C4-2B (cell line): ENCODE results near the gene SRPK1.

Experiments used
- H3K27ac ChIP-seq: fragments of 450-650 bp; 2 replicates; pipeline ENCODE4 v1.5.1; 2017
- ZFX ChIP-seq: fragments of 450-650 bp; IDR thresholded peaks from 2 replicates; pipeline ENCODE4 v1.6.1; 2017
- TF ChIP-seq, protein P1 (sequence below): fragments of 450-650 bp; conservative IDR thresholded peaks from 2 replicates; pipeline ENCODE4 v1.5.1; 2017; ENCODE audit warnings: mild to moderate bottlenecking

SRPK1 gene

DNA sequence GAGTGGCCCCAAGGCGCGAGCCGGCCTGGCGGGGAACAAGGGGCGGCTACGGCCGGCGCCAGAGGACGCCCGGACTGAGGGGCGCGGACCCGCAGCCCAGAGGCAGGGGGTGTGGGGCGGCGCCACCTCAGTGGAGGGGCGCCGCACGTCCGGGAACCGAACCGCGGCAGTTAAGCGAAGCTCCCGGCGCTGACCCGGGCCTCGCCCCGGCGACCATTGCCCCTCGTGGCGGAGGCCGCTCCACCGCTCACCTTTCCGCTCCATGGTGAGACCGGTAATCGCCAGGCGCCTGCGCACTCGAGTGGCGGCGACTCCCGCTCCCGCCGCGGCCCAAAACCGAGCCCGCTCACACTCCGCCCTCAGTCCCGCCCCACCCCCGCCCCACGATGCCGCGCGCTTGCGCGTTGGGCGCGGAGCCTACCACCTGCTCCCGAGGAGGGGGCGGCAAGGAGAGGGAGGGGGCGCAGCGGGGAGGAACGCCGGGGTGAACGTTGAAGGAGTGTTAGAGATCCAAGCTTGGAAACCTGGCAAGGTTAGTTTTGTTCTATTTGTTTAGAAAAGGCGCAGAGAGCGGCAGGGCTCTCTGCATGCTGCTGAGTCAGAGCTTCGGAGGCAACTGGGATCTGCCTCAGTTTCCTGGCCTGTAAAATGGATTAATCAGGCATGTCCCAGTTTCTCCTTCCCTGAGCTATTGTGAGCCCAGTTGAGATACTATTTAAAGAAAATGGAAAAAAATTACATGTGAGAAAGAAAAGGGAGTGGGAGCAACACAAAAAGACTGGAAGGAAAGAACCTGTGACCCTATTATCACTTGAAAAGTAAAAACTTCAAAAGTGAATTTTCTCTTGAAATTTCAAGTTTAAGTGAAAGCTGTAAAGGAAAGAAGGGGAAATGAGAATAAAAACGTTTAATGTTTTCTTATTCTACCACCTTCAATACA is at the start of gene SRPK1:
Gene SRPK1 (minus strand): TSS at position 306 of the 940 bp plus-strand sequence. CDS start 42 bp downstream, at position 264.
- peak within 1 kb of the TSS; percentile 84 for H3K27ac ChIP-seq
- no peak; the same call in none of the 2 replicates for TF ChIP-seq ZFX
- TF ChIP-seq, protein P1, sequence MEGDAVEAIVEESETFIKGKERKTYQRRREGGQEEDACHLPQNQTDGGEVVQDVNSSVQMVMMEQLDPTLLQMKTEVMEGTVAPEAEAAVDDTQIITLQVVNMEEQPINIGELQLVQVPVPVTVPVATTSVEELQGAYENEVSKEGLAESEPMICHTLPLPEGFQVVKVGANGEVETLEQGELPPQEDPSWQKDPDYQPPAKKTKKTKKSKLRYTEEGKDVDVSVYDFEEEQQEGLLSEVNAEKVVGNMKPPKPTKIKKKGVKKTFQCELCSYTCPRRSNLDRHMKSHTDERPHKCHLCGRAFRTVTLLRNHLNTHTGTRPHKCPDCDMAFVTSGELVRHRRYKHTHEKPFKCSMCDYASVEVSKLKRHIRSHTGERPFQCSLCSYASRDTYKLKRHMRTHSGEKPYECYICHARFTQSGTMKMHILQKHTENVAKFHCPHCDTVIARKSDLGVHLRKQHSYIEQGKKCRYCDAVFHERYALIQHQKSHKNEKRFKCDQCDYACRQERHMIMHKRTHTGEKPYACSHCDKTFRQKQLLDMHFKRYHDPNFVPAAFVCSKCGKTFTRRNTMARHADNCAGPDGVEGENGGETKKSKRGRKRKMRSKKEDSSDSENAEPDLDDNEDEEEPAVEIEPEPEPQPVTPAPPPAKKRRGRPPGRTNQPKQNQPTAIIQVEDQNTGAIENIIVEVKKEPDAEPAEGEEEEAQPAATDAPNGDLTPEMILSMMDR, result no peak

DNA sequence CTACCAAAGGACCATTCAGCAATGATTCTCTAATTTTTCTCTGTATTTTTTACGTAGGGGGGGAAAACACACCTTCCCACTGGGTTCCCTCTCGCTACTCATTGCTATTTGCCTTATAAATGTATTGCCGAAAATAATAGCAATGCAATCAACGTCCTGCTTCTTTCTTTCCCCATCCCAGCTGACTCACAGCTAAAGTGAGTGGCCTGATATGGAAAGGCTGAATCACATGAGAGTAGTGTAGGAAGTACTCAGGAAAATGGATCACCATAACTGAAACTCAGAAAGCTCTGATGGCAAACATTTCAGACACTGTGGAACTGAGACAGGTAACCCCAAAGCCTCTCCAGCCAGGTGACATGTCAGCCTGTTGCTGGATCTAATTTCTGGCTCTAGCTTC is 49.3 kb upstream of the SRPK1 start:
- TF ChIP-seq ZFX, result no peak
- TF ChIP-seq, protein P1, result no peak
- no peak overlapping the region for H3K27ac ChIP-seq

GRCh38 chr6:35969646-35970045 is 48.7 kb upstream of the SRPK1 start:
- no peak for TF ChIP-seq ZFX
- TF ChIP-seq, protein P1, result no peak
- H3K27ac ChIP-seq, result no peak overlapping the region

DNA sequence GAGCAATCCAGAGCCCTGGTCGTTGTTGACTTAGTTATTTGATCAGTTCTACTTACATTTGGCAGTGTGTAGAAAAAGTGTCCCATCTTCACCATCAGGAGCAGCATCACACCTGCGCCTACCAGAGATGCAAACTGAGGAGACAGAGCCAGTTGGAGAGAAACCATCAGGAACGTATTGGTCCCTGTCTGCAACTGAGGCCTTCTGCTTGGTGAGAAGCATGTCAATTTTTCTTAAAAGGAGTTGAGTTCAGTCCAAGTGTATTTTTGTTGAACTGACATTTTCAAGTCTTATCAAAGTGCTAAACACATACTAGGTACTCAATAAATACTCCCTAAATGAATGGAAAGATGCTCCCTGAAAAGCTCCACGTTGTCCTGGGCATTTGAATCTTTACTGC is 47.9 kb upstream of the SRPK1 start:
- TF ChIP-seq ZFX, result no peak
- TF ChIP-seq, protein P1, result no peak
- H3K27ac ChIP-seq, result no peak overlapping the region

GRCh38 chr6:35967076-35967774 is 46.3 kb upstream of the SRPK1 start:
- H3K27ac ChIP-seq, result no peak overlapping the region
- TF ChIP-seq ZFX, result no peak
- TF ChIP-seq, protein P1, result no peak

DNA sequence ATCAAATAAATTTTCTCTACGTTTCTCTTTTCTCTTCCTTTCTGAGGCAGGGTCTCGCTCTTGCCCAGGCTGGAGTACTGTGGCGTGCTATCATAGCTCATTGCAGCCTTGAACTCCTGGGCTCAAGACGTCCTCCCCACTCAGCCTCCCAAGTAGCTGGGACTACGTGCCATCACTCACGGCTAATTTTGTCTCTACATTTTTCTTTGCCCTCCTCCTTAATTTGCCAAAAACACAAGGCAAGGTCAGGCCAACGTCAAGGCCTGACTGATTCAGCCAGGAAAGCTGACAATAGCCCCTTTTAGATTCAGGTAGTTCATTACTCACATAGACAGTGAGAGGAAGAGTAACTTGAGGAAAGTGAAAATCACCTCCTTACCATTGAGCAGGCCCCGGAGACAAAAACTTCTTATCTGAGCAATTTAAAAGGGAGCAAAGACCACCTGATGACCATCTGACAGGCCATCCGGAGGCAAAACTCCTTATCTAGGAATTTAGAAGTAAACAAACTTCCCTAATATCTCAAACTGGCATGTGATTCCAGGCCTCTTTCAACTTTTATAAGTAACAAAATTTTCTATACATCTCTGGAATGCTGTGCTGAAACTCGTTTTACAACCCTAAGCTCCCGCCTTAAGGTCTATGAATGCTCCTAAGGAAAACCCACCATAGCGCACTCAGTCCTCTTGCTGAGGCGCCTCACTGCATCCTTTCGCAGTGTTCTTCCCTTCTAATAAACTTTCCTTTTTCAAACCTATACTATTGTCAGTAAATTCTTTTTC is 42.1 kb upstream of the SRPK1 start:
- H3K27ac ChIP-seq, result no peak overlapping the region
- TF ChIP-seq ZFX, result no peak
- TF ChIP-seq, protein P1, result no peak
